GM13977 (cell line): Measurements from ENCODE around the gene NANS.
"Not testable (repeated sequence)": the region's sequence is repeated elsewhere in the genome, so short reads cannot be mapped to it uniquely, and the experiment has no call there.

Experiments
- DNase-seq: peaks from one replicate; pipeline ENCODE4 v3.0.0; 2012; ENCODE audit warnings: low spot score
- in situ Hi-C: fragments of 300-500 bp; cut with MboI; formaldehyde crosslinking; loops from one replicate; pipeline ENCODE4 v1.12.0; 2022; ENCODE audit warnings: low sequenced_read_pairs, low pct_unique_long_range_greater_than_20kb, mixed read lengths, inconsistent platforms; ENCODE audit not compliant: unreplicated experiment
- TF ChIP-seq, protein P1 (sequence below): IDR thresholded peaks from 2 replicates; pipeline ENCODE4 v1.5.1; 2012; ENCODE audit warnings: mild to moderate bottlenecking, control low read depth; ENCODE audit not compliant: insufficient read depth; ENCODE audit errors: extremely low read depth, missing control alignments

The NANS gene

DNA sequence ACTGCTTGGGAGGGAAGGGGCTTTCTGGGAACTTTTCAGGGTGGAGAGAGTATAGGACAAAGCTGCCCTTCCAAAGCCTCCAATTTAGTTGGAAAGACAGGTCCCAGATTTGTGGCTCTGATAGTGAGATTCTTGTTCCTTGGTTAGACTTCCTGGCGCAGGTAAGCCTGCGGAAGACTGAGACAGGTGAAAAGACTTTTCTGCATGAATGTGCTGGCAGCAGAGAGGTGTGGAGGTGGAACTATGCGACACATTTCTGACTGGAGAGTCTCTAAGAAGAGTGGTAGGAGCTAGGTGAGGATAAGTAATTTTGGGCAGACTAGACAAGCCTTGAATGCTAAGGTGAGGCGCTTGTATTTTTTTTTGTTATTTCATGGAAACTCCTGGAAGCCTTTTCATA is 29.9 kb downstream of the NANS start:
- in situ Hi-C loops: no loop called here
- DNase-seq: no peak
- TF ChIP-seq, protein P1, sequence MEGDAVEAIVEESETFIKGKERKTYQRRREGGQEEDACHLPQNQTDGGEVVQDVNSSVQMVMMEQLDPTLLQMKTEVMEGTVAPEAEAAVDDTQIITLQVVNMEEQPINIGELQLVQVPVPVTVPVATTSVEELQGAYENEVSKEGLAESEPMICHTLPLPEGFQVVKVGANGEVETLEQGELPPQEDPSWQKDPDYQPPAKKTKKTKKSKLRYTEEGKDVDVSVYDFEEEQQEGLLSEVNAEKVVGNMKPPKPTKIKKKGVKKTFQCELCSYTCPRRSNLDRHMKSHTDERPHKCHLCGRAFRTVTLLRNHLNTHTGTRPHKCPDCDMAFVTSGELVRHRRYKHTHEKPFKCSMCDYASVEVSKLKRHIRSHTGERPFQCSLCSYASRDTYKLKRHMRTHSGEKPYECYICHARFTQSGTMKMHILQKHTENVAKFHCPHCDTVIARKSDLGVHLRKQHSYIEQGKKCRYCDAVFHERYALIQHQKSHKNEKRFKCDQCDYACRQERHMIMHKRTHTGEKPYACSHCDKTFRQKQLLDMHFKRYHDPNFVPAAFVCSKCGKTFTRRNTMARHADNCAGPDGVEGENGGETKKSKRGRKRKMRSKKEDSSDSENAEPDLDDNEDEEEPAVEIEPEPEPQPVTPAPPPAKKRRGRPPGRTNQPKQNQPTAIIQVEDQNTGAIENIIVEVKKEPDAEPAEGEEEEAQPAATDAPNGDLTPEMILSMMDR: no peak

DNA sequence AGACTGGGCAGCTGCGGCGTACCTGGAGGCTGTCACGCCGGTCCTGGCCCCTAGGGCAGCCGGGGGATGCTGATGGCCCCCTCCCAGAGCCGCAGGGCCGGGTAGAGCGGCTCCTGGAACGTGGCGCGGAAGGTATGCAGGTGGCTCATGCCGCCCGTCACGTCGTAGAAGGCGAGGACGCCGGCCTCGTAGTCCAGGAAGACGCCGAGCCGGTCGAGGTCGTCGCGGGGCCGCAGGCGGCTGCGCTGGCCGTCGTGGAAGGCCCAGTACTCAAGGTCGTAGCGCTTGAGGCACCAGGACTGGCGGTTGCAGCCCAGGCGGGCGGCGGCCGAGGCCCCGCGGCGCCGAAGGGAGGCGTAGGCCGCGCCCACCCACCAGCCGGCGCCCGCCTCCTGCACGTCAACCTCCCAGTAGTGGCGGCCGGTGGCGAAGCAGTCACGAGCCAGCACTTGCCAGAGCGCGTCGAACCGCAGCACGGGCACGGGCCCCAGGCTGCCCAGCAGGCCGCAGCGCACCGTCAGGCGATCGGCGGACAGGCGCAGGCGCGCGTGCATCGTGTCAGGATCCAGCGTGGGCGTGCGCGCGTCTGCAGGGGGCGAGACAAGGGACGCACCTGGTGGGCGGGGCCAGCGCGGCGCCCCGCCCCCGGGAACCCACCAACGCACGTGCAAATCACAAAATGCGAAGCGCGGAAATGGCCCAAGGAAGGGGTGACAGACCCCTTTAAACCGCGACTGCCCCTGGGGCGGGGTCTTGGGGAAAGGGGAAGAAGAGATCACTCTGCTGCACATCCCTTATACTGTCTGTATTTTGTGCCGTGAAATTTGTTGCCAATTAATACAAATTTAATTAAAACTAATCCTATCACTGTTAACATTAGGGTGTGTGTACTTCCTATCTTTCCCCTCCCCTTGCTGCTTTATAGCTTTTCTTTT is 31.2 kb downstream of the NANS start:
- TF ChIP-seq, protein P1: no peak
- DNase-seq: no peak
- in situ Hi-C loops: no loop called here

DNA sequence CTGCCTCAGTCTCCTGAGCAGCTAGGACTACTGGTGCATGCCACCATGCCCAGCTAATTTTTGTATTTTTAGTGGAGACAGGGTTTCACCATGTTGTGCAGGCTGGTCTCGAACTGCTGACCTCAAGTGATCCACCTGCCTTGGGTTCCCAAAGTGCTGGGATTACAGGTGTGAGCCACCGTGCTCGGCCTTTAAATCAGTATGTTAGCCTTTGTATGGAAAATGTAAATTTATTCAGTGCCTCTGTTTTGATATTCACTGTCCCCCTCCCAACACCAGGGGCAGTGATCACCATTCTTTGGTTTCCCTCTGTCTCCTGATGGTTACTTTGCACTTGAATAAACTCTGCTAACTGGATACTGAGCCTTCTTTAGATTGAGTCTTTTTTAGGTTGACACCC is 34.1 kb downstream of the NANS start:
- in situ Hi-C loops, DNase-seq: not testable (repeated sequence)
- TF ChIP-seq, protein P1: peak; percentile 1

DNA sequence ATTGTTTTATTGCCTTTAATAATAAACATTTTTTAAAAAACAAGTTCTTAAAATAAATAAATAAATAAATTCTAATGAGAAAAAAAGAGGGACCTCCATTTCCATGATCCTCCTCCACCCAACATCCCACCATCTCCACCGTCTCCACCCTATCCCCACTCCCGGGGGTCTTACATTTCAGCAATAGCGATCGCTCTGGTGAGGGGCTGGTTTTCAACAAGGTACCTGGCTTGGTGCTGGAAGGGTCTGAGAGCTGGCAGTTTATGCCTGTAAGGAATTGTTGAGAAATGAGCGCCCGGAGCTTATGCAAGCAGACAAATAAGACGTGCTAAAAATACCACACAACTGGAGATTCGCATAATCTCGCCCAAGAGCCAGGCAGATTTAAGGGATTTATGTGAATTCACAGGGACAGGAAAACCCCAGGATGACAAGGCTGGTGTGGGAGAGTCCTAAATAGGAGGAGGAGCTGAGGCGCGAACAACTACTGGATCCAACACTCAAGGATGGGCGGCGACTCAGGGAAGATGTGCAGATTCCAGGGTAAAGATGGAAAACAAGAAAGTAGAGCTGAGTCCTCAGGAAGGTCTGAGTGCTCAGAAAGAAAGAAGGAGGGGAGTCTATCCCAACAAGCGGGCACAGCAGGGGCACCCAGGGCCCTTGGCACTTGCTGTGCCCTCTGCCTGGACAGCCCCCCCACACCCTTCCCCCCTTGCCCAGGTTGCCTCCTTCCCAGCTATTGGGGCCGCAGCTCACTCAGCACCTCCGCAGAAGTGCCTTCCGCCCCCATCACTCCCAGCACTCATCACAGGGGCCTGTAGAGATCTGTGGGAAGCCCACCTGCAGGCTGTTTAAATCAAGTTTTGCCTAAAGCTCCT is 35.4 kb downstream of the NANS start:
- TF ChIP-seq, protein P1: no peak
- in situ Hi-C loops: no loop called here
- no peak for DNase-seq

DNA sequence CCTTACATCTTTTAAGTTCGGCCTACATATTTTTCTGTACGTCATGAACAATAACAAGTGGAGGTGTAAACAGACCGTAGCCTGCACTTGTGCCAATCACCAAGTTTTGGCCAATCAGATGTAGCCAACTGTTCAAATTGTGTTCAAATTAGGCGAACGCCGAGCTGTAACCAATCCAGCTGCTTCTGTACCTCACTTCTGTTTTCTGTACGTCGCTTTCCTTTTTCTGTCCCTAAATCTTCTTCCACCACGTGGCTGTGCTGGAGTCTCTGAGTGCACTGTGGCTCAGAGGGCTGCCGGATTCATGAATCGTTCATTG is 36.0 kb downstream of the NANS start:
- in situ Hi-C loops: no loop called here
- DNase-seq: no peak
- TF ChIP-seq, protein P1: no peak

DNA sequence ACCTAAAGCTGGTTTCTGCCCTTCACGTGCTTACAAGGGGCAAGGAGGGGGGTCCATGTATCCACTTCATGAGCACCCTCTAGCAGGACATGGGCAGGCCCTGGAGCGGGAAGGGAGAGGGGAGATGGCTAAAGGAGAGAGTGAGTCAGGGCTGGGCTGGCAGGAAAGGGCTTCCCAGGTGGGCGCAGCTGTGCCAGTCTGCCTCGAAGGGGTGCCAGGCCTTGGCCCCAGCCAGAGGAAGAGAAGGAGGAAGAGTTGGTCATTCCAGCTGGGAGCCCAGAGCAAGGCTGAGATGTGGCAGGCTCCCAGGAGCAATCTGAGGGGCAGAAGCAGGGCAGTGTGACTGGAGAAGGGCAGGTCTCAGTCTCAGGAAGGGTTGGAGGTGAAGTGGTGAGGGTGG is 37.8 kb downstream of the NANS start:
- in situ Hi-C loops: no loop called here
- no peak for DNase-seq
- TF ChIP-seq, protein P1: no peak
